Gastroesophageal sphincter (tissue), 3 donors: ENCODE data around the gene SHLD2.

Experiments
- CTCF ChIP-seq, 4 experiments: fragments of 200-600 bp in 2 of 4; fragments of 450-650 bp in 2 of 4; sonication (generic) in 1 of 4; IDR thresholded peaks; one replicate each; pipeline ENCODE4 v1.5.1; 2017 to 2019; ENCODE audit warnings: antibody characterized with exemption in 4 of 4, mild to moderate bottlenecking in 2 of 4, moderate library complexity in 2 of 4
- POLR2A ChIP-seq, 2 donors: fragments of 450-650 bp; IDR thresholded peaks; one replicate each; pipeline ENCODE4 v1.6.1; 2017; ENCODE audit warnings: antibody characterized with exemption in 2 of 2, mild to moderate bottlenecking in 2 of 2, moderate library complexity in 1 of 2
- POLR2AphosphoS5 ChIP-seq: sonication (generic); formaldehyde crosslinking; IDR thresholded peaks from one replicate; pipeline ENCODE4 v1.6.1; 2017; ENCODE audit warnings: antibody characterized with exemption

- no peak for TF ChIP-seq POLR2AphosphoS5
- no peak for TF ChIP-seq POLR2A (IDR thresholded peaks at IDR 0.05)
- TF ChIP-seq CTCF (IDR thresholded peaks at IDR 0.05) = no peak
Observed at GRCh38 chr10:87092376-87092860, 2.6 kb upstream of the SHLD2 start.
